ENCODE data around the gene TTC33.
A peak's percentile ranks its signal among the peaks of the same experiment; 100 is the strongest.
"Not testable (repeated sequence)": the region's sequence is repeated elsewhere in the genome, so short reads cannot be mapped to it uniquely, and the experiment has no call there.

The TTC33 gene

GRCh38 chr5:40780199-40780598 is 24.4 kb upstream of the TTC33 start:
- no peak for DNase-seq (ENCODE audit: low read depth)

DNA sequence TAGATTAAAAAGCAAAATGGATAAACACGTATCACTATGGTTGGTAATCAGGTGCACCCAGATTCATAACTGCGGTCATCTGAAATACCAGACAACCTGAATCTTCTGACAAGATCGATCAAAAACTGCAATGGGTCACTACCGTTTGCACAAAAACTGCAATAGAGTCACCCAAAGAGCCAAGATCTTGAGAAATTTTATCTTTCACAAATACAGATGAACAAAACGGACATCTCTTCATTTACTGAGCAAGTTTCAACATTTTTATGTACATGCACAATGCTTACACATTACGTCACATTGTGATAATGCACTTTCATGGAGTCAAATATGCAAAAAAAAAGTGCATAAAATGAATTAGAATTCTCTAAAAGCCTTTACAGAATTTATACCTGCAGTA is 23.8 kb upstream of the TTC33 start:
- DNase-seq (ENCODE audit: low read depth): no peak

DNA sequence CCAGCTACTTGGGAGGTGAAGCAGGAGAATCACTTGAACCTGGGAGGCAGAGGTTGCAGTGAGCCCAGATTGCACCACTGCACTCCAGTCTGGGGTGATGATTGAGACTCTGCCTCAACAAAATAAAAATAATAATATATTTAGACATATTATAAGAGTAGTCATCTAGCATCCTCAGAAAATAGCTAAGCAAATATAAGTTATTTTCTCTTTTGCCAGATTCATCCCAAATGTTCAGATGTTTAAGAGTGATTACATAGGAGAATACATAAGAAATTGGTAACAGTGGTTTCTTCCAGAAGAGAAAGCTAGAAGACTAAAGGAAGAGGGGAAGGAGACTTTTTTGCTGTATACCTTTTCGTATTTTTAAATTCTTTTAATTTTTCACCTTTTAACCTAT is 22.4 kb upstream of the TTC33 start:
- no peak for DNase-seq (ENCODE audit: low read depth)

DNA sequence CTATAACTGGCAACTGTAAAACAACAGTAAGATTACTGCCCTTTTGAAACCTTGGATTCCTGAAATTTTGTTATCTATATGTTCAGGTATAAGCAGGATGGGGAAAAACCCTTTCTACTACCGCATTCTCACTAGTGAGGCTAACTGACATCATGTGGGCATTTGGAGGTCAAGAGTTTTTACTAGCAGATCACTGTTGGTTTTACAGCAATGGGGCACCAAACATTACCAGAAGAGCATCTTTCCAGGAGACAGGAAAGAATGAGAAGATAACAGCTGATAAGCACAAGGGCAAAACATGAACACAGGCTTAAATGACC is 20.9 kb upstream of the TTC33 start:
- DNase-seq (ENCODE audit: low read depth): no peak

- no peak for DNase-seq (ENCODE audit: low read depth)
These were observed 20.3 kb upstream of the TTC33 start for GRCh38 chr5:40775846-40776657.

DNA sequence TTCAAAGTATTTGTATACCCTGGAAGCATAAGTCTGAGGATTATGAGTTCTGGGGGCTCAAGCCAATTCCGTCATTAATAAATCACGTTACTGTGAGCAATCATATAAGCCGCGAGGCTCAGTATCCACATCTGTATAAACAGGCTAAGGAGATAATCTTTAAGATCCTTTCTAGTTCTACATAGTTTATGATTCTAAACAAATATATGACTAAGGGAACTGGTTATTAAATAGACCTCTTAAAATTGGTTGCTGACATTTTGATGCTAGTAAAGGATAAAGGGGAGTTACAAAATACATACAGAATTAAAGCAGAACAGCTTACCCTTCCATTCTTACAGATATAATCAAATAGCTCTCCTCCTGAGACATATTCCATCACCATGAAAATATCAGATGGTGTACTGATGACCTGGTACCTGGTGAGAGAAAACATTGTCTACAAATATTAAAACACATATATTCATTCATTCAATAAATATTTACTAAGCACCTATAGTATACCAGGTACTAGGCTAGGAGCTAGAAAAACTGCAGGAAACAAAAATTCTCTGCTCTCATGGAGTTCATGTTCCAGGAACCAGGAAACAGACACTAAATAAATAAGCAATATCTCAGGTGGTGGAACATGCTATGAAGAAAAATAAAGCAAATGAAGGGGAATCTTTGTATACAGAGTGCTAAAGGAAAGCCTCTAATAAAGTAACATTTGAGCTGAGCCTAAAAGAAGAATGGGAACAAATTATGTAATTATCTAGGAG is 19.5 kb upstream of the TTC33 start:
- DNase-seq (ENCODE audit: low read depth): no peak

DNA sequence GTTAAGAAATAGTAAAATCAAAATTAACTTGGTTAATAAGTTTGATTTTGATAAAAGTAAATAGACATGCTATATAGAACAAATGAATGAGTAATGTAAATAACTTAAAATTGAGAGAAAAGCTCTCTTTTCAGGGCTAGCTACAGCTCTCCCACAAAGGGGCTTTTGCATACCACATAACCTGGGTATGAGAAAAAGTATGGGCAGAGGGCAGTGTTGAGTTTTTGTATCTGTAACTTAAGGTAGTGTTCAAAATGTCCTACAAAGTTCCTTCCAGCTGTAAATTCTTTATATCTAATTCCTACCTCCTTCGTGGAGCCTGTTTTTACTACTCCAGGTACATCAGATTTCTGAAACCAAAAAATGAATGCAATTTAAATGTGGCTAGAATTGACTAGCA is 18.9 kb upstream of the TTC33 start:
- DNase-seq (ENCODE audit: low read depth): no peak

DNA sequence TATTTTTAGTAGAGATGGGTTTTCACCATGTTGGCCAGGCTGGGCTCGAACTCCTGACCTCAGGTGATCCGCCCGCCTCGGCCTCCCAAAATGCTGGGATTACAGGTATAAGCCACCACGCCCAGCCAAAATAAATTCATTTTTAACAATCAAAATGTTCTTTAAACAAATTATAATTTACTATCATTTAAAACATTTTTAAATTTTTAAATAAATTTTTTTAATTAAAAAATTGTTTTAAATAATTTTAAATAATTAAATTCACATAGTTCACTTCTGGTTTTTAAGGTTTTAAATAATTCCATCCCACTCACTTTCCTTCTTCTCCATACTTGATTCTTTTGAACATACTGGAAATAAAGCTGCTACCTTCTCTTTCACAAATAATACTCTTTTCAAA is 15.0 kb upstream of the TTC33 start:
- DNase-seq (ENCODE audit: low read depth): no peak

DNA sequence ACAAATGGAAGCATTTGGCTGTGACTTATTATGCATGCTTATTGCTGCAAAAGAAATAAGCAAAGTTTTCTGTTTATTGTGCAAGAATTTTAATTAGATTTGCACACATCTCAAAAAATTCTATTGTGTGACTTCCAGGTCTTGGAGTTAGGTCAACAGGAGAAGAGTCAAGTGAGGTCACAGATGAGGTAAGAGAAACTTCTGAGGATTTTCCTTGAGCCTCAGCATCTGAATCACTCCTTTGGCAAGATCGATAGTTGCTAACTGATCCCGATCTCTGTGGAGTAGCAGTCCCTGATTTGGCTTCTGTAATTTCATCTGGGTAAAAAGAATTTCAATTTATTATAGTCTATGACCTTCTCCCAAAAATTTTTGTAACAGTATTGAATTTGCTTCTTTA is 6.9 kb upstream of the TTC33 start:
- no peak for DNase-seq (ENCODE audit: low read depth)

DNA sequence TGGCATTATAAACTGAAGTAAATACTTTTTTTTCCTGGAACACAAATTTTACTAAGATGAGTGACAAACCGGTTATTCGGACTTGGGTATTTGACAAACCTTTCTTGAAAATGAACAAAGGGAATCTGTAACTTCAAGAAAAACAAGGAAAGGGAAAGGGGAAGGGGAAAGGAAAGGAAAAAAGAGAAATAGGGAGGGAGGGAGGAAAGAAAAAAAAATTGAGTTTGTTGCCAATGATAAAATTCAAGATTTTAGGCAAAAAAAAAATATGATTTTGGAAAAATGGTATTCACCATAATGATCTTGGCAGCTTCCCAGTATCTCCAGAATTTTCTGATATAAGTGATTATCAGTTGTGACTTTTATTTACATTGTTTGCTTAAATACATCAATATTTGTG is 1.6 kb upstream of the TTC33 start:
- DNase-seq (ENCODE audit: low read depth): no peak

GRCh38 chr5:40755093-40755406 is 711 bp downstream of the TTC33 start:
- peak; percentile 38 for DNase-seq (ENCODE audit: low read depth)

DNA sequence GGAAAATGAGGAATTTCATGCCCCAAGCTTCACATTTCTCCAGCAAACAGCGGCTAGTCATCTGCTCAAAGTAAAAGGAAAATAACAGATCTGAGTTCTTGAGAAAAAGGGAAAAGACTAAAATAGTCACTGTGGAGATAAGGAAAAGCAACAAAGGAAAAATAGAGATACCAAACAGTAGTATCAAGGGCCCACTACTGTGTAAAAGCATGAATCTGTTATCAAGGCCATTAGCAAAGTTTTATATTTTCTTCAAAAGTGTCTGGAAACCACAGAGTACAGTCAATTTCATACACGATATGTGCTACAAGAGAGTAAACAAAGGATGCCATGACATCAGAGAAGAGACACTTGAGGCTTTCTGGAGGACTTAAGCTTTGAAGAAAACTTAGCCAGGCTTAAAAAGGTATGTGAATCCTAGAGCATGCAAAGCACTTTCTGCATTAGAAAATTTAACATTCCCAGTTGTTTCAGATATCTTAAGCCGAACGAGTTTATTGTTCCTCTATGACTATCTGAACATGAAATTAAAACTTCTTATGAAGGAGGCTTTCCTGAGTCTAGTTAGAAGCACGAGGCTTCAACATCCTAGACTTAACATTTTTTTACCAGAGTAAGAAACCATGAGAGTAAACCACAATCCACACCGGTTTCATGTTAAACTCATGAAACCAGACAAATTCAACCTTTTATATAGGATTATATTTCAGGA is 1.2 kb downstream of the TTC33 start:
- no peak for DNase-seq (ENCODE audit: low read depth)

DNA sequence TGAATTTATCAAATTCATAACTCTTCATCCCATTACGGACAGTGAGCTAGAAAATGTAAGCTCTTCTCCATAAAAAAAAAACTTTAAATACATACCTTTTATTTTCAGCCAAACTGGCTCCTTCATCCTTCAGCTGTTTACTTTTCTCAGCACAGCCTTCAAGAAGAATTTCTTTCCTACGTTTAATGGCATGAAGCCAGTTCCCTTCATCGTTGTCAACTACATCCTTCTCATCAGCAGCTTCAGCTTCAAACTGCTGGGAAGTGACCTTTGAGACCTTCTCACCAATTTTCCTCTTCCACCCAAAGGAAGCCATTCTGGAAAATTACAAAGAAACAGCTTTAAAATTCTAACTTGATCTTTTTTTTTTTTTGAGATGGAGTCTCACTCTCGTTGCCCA is 9.1 kb downstream of the TTC33 start:
- no peak for DNase-seq (ENCODE audit: low read depth)

DNA sequence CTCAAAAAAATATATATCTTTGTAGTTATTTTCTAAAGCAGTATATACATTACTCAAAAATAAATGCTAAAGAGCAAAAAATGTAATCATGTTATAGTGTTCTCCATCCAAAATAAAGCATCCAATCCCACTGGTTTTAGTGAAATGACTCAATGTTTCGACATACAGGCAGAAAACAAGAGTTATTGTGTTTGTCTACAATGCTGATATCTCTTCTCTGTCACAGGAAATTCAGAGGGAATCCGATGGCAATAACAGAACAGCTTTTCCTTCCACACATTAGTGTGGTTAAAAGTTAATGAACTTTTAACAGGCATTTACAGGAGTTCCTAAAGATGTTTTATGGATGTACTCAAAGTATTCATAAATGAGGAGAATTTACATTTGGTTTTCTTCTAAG is 12.0 kb downstream of the TTC33 start:
- DNase-seq (ENCODE audit: low read depth): no peak

DNA sequence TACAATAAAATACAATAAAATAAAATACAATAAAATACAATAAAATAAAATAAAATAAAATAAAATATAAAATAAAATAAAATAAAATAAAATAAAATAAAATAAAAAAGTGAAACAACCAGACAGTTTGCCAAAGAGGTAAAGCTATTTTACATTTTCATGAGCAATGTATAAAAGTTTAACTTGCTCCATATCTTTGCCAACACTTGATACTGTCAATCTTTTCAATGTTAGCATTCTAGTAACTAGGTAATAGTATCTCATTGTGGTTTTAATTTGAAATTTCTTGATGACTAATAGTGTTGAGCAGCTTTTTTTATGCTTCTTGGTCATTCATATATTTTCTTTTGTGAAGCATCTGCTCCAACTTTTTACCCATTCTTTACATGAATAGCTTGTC is 17.3 kb downstream of the TTC33 start:
- no peak for DNase-seq (ENCODE audit: low read depth)

DNA sequence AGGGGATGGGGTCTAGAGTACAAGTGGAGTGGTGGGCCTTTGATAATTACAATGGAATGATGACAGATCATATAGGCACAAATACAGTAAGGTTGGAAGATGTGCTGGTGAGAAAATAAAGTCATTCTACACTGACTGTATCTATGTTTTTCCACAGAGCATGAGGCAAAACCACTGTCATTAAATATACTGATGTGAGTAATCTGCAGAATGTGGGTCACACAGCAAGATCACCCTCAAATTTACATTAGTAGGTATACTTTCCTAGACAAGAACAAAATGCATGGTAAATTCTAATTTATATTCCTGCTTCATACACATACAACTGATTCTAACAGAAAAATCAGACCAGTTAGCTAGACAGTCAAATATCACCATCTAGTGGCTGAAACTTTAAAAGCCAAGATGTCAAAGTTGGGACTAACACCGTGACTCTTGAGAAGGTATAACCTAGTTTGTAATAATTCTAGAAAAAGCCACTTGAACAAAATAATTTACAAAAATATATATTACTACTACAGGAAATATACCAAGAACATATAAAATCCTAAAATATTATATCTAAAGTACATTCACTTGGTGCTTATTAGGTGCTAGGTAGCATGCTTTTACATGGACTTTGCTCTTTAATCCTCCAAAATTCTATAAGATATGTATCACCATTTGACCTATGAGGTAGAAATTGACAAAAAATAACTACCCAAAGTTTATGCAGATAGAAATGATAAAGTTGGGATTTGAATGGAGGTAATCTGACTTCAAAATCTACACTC is 19.5 kb downstream of the TTC33 start:
- DNase-seq (ENCODE audit: low read depth): no peak

DNA sequence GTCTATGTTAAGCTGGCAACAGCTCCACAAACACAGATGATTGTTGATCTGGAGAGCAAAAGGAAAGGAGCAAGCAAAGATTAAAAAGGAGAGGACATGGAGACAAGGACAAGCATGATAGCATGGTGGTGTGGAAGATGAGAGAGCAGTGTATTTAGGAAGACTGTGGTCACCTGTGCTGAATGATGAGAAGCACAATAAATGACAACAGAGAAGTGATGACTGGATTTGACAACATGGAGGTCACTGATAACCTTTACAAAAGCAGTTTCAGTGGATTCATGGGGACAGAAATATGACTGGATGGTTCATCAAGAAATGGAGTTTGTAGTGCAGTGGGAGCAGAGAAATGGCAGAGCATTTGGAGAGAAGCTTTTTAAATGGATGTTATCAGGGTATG is 20.2 kb downstream of the TTC33 start:
- DNase-seq (ENCODE audit: low read depth): no peak

DNA sequence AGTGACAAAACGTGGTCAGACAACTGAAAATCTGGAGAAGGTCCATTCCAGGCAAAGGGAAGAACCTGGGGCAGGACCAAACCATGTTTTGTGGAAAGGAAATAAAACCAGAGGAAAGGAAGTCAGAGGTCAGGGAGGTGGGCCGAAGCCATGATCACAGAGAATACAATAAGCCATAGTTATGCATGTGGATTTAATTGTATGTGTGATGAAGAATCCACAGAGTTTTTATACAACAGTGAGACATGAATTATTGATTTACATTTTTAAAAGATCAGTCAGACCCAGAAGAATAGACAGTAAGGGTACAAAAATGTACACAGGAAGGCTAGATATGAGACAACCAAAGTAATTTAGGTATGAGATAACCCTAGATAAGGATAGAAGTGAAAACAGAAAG is 20.8 kb downstream of the TTC33 start:
- DNase-seq (ENCODE audit: low read depth): no peak

DNA sequence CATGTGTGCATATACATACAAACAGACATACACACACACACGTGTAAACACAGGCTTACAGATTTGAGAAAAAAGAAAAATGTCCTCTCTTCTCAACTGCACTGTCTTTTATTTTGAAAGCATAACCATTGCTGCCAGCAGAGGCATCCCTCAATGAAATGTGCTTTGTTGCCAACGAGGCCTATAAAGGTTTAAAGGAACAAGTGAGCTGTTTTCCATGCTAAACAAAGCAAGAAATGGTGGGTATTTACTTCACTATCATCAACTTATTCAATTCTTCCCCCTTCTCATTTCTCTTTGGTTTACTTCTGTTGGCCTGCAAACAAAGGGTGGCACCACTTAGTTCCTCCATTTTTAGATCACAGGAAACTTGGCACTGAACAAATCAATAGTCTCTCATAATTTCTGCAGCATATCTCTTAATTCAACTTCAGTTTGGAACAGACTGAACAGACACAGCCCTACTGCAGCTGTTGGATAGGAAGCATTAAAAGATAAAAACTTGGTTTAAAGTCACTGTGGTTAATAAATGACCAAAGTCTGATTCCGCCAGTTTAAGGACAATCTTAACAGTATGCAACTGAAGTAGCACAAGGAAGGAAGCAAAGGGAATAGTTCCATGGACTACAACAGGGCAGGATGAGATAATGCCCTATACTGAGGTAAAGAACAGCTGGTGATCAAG is 21.7 kb downstream of the TTC33 start:
- no peak for DNase-seq (ENCODE audit: low read depth)

DNA sequence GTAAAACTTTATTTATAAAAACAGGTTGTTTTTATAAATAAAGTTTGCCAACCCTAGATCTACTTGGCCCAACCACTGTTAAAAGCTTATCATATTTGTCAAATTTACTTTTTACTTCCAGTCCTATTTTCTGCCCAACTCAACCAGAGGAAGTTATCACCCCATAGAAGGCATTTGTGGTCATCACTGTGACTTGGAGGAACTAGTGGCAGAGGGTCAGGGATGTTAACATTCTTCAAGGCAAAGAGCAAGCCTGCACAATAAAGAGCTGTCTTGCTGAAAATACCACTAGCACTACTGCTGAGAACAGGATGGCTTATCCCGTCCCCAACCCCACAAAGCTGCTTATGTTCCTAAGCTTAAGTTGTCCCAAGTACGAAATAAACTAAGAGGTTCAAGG is 22.3 kb downstream of the TTC33 start:
- no peak for DNase-seq (ENCODE audit: low read depth)

GRCh38 chr5:40722497-40722911 is 33.3 kb downstream of the TTC33 start:
- DNase-seq (ENCODE audit: low read depth): not testable (repeated sequence)

- no peak for DNase-seq (ENCODE audit: low read depth)
These were observed 35.7 kb downstream of the TTC33 start for GRCh38 chr5:40720069-40720468.

Data from activated gamma-delta T cell treated with anti-CD3 and anti-CD28 coated beads, Interleukin-2, amount 50 U/mL, for 16 hours (primary cell).